Ovary (tissue), 1 donor: Measurements from ENCODE around the gene MAP3K2.

Experiments used
- EP300 ChIP-seq: sonication (generic); formaldehyde crosslinking; IDR thresholded peaks from one replicate; pipeline ENCODE4 v1.6.1; 2017; ENCODE audit warnings: antibody characterized with exemption
- POLR2A ChIP-seq: fragments of 450-650 bp; IDR thresholded peaks from one replicate; pipeline ENCODE4 v1.6.1; 2017; ENCODE audit warnings: antibody characterized with exemption, mild to moderate bottlenecking, moderate library complexity

DNA sequence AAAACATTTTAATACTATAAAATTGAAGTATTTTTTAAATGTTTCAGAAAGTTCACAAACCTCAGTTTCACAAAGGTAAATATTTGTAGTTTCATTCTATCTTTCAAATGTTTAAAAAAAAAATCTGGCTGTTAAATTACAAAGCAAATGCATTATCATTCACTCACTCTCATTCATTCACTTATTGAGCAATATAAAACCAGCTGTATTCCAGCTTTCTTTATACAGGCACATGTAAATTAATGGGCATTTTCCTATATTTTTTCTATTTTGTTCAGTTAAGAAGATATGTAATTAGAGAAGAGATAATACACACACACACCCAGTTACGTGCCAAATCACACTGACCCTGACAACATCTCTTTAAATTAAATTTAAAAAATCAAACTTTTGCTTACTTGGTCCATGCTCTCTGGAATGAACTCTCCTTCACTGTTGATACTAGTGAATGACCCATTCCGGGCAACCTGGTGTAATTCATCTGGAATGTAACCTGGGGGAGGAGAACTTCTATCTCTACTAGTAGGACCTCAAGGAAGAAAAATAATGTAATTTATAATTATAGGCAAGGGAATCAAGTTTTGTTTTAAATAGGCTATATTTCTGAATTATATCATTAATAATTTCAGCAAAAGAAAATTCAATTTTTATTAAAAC lies 61.4 kb downstream of the MAP3K2 start:
- TF ChIP-seq POLR2A (no peak), EP300 (no peak)
